BLaER1 (cell line): ENCODE data around the gene PRXL2C.
A peak's percentile ranks its signal among the peaks of the same experiment; 100 is the strongest.
"Not testable (repeated sequence)": the region's sequence is repeated elsewhere in the genome, so short reads cannot be mapped to it uniquely, and the experiment has no call there.

Experiments
- H3K27ac ChIP-seq: shearing (Covaris generic); formaldehyde crosslinking; 2 replicates; pipeline ENCODE4 v1.8.1; 2022
- H3K27me3 ChIP-seq: shearing (Covaris generic); formaldehyde crosslinking; 2 replicates; pipeline ENCODE4 v1.8.1; 2022
- H3K36me3 ChIP-seq: shearing (Covaris generic); formaldehyde crosslinking; 2 replicates; pipeline ENCODE4 v1.8.1; 2022
- H3K4me1 ChIP-seq: shearing (Covaris generic); formaldehyde crosslinking; 2 replicates; pipeline ENCODE4 v1.8.1; 2022
- H3K4me2 ChIP-seq: shearing (Covaris generic); formaldehyde crosslinking; 2 replicates; pipeline ENCODE4 v1.8.1; 2022
- H3K4me3 ChIP-seq: shearing (Covaris generic); formaldehyde crosslinking; 2 replicates; pipeline ENCODE4 v1.8.1; 2022
- H3K9ac ChIP-seq: shearing (Covaris generic); formaldehyde crosslinking; 2 replicates; pipeline ENCODE4 v1.8.1; 2022
- H3K9me3 ChIP-seq: shearing (Covaris generic); formaldehyde crosslinking; 2 replicates; pipeline ENCODE4 v1.8.1; 2022
- H4K20me1 ChIP-seq: shearing (Covaris generic); formaldehyde crosslinking; 2 replicates; pipeline ENCODE4 v1.8.1; 2022
- Cebpa-rat ChIP-seq: shearing (Covaris generic); IDR thresholded peaks from 2 replicates; pipeline ENCODE4 v1.8.1; 2022

Gene PRXL2C

DNA sequence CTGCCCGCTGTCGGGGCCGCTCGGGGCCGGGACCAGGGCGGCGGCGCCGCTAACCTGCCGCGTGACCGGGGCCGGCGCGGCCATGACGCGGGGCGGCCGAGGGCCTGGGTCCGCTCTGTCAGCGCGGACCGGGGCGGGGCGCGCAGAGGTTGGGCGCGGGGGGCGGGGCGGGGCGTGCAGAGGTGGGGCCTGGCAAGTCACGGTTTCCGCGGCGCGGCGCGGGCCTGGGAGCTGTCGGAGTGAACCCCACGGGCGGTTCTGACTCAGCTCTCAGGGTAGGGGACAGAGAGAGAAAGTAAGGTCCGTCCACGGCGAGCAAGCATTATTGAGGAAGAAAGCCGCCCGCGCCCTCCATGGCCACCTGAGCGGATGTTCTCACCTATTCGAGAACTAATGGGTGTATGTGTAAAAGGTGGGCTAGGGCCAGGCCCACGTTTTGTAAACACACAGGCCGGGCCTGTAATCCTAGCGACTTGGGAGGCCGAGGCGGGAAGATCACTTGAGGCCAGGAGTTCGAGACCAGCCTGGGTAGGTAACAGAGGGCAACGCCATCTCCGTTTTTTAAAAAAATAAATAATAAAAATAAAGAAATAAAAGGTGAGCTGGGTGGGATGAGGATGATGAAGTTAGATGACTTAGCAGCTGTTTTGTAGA lies at the start of gene PRXL2C:
Gene PRXL2C, minus strand, starts transcription at position 120 of the 654 bp plus-strand sequence. Its CDS starts 36 bp downstream, at position 84.
- Histone ChIP-seq H3K9me3 (no peaks in the 10 kb centered on the region), H3K4me1 (peaks cover 18% of the 10 kb centered on the region), H3K4me3 (peak within 1 kb of the TSS; percentile 86), H3K27me3 (no peaks in the 10 kb centered on the region), H3K9ac (peak within 1 kb of the TSS; percentile 84), H3K36me3 (peaks cover 10% of the 10 kb centered on the region), H3K27ac (peak within 1 kb of the TSS; percentile 77), H4K20me1 (no peaks in the 10 kb centered on the region), H3K4me2 (peak within 1 kb of the TSS; percentile 83)
- TF ChIP-seq Cebpa-rat: no peak

DNA sequence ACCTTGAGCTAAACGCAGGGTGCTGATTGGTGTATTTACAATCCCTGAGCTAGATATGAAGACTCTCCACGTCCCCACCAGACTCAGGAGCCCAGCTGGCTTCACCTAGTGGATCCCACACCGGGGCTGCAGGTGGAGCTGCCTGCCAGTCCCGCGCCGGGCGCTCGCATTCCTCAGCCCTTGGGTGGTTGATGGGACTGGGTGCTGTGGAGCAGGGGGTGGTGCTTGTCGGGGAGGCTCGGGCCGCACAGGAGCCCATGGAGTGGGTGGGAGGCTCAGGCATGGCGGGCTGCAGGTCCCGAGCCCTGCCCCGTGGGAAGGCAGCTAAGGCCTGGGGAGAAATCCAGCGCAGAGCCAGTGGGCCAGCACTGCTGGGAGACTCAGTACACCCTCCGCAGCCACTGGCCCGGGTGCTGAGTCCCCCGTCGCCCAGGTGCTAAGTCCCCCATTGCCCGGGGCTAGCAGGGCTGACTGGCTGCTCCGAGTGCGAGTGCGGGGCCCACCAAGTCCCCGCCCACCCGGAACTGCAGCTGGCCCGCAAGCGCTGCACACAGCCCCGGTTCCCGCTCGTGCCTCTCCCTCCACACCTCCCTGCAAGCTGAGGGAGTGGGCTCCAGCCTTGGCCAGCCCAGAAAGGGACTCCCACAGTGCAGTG lies 45.7 kb upstream of the PRXL2C start:
- 0 out of 2 replicates have a peak, but pooled peaks cover 11% of the 10 kb centered on the region for H3K36me3 ChIP-seq
- H3K9me3 ChIP-seq: peaks cover 67% of the 10 kb centered on the region
- H3K9ac ChIP-seq, H3K4me2 ChIP-seq, H3K4me3 ChIP-seq, H3K27me3 ChIP-seq, H3K4me1 ChIP-seq, H3K27ac ChIP-seq, H4K20me1 ChIP-seq: not testable (repeated sequence)

DNA sequence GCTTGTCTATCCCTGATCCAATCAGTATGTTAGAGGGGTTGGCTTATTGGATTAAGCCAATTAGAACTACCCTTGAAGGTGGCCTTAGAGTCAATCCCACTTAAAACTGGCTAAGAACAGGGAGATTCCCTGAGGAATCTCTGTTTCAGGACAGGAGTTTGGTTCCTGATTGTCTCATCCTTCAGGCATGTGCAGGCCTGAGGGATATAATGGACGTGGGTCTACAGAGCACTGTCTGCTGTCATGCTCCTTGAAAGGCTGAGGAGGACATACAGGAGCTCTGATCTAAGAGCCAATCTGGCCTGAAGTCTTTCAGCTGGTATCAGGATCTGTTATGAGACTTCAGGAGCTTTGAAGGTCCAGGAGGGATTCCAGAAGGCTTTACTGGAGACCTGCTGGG lies 36.2 kb upstream of the PRXL2C start:
- Histone ChIP-seq H4K20me1 (no peaks in the 10 kb centered on the region), H3K4me3 (no peak overlapping the region), H3K4me2 (no peak overlapping the region), H3K27ac (no peak overlapping the region), H3K36me3 (0 out of 2 replicates have a peak, but pooled peaks cover 5% of the 10 kb centered on the region), H3K4me1 (no peaks in the 10 kb centered on the region), H3K9ac (no peak overlapping the region), H3K27me3 (no peaks in the 10 kb centered on the region), H3K9me3 (peaks cover 54% of the 10 kb centered on the region)
- no peak for TF ChIP-seq Cebpa-rat

DNA sequence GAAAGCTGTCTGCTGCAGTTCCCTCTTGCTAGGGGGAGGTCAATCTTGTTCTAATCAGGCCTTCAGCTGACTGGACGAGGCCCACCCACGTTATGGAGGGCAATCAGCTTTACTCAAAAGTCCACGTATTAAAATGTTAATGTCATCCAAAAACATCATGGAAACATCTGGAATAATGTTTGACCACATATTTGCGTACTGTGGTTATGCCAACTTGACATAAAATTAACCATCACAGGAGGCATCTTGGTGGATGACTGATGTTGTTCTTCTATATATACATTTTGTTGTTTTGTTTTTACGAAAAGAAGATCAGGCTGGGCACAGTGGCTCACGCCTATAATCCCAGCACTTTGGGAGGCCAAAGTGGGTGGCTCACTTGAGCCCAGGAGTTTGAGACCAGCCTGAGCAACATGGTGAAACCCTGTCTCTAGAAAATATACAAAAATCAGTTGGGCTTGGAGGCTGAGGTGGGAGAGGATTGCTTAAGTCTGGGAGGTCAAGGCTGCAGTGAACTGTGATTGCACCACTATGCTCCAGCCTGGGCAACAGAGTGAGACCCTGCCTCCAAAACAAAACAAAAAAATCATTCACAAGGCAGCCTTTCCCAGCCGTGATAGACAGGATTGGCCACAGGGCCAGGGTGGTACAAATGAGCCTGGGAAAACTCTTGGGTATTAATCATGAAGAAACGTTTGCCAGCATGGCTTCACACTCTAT lies 33.8 kb upstream of the PRXL2C start:
- Histone ChIP-seq H3K36me3 (0 out of 2 replicates have a peak, but pooled peaks cover 5% of the 10 kb centered on the region), H4K20me1 (no peaks in the 10 kb centered on the region), H3K27ac (no peak overlapping the region), H3K4me2 (no peak overlapping the region), H3K9ac (no peak overlapping the region), H3K4me3 (no peak overlapping the region), H3K27me3 (no peaks in the 10 kb centered on the region), H3K4me1 (no peaks in the 10 kb centered on the region), H3K9me3 (peaks cover 40% of the 10 kb centered on the region)
- TF ChIP-seq Cebpa-rat: no peak

DNA sequence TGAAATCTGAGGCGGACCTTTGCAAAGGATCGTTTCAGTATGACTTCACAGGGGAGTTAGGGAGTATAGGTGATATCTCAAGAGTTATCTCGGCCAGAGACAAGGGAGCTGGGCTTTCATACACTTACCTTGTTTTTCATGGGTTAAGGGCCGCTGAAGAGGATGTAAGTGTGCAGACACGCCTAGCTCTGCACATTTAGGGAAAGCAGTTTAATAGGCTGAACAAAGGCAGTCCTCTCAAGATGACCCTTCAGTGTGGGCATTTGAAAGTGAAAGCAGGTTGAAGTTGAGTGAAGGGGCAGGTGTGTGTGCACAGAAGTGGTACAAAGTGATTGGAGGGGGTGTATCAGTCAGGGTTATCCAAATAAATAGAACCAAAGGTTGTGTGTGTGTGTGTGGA lies 33.1 kb upstream of the PRXL2C start:
- Histone ChIP-seq H3K27me3 (no peaks in the 10 kb centered on the region), H3K4me2 (no peak overlapping the region), H3K4me3 (no peak overlapping the region), H3K4me1 (no peaks in the 10 kb centered on the region), H3K9ac (no peak overlapping the region), H3K36me3 (0 out of 2 replicates have a peak, but pooled peaks cover 5% of the 10 kb centered on the region), H3K9me3 (peaks cover 33% of the 10 kb centered on the region), H4K20me1 (no peaks in the 10 kb centered on the region), H3K27ac (no peak overlapping the region)
- no peak for TF ChIP-seq Cebpa-rat

DNA sequence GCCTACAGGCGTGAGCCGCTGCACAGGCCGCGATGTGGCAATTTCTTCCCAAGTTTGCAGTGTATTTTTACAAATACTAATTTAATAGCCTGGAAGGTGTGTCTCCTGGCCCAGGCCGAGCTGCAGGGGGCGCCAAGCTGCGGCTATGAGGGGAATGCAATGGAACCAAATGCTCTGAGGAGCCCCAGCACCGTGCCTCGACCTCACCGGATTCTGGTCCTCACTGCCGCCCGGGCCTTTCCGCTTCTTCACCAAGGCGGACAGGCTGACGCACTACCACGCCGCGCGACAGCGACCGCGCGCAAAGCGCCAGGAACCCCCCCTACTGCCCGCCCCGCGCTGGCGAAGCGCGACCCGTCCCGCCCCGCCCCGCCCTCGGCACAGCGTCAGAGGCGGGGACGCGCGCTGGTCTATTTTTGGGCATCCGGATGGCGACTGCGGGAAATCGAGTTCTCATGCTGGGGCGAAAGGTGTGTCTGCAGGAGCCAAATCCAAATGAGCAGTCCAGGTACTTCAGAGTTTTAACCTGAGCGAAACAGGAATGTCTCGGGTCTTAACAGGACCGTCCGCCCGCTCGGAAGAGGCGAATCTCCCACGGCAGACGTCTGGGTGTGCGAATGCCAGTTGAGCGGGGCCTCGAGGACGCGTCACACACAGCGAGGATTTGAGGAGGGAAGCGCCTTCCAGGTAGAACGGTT lies 31.7 kb upstream of the PRXL2C start:
- Histone ChIP-seq H3K36me3 (0 out of 2 replicates have a peak, but pooled peaks cover 5% of the 10 kb centered on the region), H3K4me1 (no peaks in the 10 kb centered on the region), H3K4me3 (peak overlapping the region; percentile 66), H3K9me3 (peaks cover 20% of the 10 kb centered on the region), H4K20me1 (no peaks in the 10 kb centered on the region), H3K4me2 (peak overlapping the region; percentile 46), H3K27ac (no peak overlapping the region), H3K9ac (peak overlapping the region; percentile 45; the same call in 1 of the 2 replicates), H3K27me3 (no peaks in the 10 kb centered on the region)
- no peak for TF ChIP-seq Cebpa-rat

DNA sequence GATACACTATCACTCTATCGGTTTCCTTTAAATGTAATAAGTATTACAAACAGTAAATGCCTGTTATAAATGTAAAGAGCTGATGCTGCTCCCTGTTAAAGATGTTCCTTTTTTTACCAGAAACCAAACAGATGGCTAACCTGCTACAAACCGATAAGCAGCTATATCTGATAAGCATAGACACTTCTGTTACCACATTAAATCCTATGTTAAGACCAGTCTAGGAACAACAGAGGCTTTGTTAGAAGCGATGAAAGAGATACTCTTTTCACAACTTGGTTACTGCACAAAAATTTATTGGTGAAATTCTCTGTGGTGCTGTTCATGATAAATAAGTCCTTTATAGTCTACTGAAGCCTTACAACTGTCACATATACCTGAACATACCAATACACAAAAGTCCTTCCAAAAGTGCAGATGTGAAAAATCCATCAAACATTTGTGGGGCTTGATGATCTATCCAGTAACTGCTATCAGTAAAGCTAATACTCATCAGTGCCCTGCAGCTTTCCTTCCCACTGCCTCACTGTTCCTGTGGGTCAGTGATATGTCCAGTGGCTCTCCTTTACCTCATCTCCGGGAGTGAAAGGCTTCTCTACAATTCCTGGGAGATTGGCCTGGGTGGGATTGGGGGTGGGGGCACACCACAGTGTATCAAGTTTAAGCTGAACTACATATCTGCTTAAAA lies 25.8 kb upstream of the PRXL2C start:
- Histone ChIP-seq H3K4me1 (no peaks in the 10 kb centered on the region), H3K27ac (no peak overlapping the region), H3K36me3 (no peaks in the 10 kb centered on the region), H3K9me3 (peaks cover 6% of the 10 kb centered on the region; the same call in 1 of the 2 replicates), H3K9ac (no peak overlapping the region), H3K27me3 (no peaks in the 10 kb centered on the region), H3K4me3 (no peak overlapping the region), H4K20me1 (no peaks in the 10 kb centered on the region), H3K4me2 (no peak overlapping the region)
- TF ChIP-seq Cebpa-rat: no peak

GRCh38 chr9:96674906-96675538 lies 19.9 kb upstream of the PRXL2C start:
- TF ChIP-seq Cebpa-rat: no peak
- H3K4me2 ChIP-seq: no peak overlapping the region
- no peaks in the 10 kb centered on the region for H3K36me3 ChIP-seq

GRCh38 chr9:96673786-96674185 lies 18.7 kb upstream of the PRXL2C start:
- not testable (repeated sequence) for H3K27me3 ChIP-seq, H3K27ac ChIP-seq, H3K4me1 ChIP-seq, H3K36me3 ChIP-seq, H3K9ac ChIP-seq, H3K4me2 ChIP-seq, H4K20me1 ChIP-seq, H3K4me3 ChIP-seq
- peaks cover 38% of the 10 kb centered on the region for H3K9me3 ChIP-seq

More at GRCh38 chr9:96674906-96675538, 19.9 kb upstream of the PRXL2C start:
- H3K4me3 ChIP-seq: no peak overlapping the region
- no peaks in the 10 kb centered on the region for H3K4me1 ChIP-seq
- peaks cover 36% of the 10 kb centered on the region for H3K9me3 ChIP-seq
- no peaks in the 10 kb centered on the region for H3K27me3 ChIP-seq
- no peak overlapping the region for H3K9ac ChIP-seq
- H3K27ac ChIP-seq: no peak overlapping the region
- H4K20me1 ChIP-seq: no peaks in the 10 kb centered on the region
